Prostate gland (tissue), 2 donors: ENCODE results near the gene FBXO17. TPM values are rescaled to one million over a fixed set of nuclear protein-coding genes. Genes with fewer than 3 reads are reported as not detected.

Source experiments
- DNase-seq: peaks from one replicate; pipeline ENCODE4 v3.0.0-alpha.2; 2019; ENCODE audit warnings: low spot score
- H3K27ac ChIP-seq, 2 donors: fragments of 200-600 bp; sonication (generic); 2 replicates each; pipeline ENCODE4 v1.5.1; 2017 to 2019
- H3K27me3 ChIP-seq: fragments of 200-600 bp; sonication (generic); replicated peaks from 2 replicates; pipeline ENCODE4 v1.5.1; 2019; ENCODE audit not compliant: insufficient read depth
- H3K36me3 ChIP-seq, 2 donors: fragments of 200-600 bp; sonication (generic); 1 replicate in 1 of 2; 2 replicates in 1 of 2; pipeline versions ENCODE4 v1.5.1 to v1.8.1; 2017 to 2019
- H3K4me1 ChIP-seq: fragments of 200-600 bp; sonication (generic); replicated peaks from 2 replicates; pipeline ENCODE4 v1.5.1; 2019
- H3K4me3 ChIP-seq, 2 donors: fragments of 200-600 bp; sonication (generic); 2 replicates each; pipeline ENCODE4 v1.5.1; 2017 to 2019
- H3K9me3 ChIP-seq: fragments of 200-600 bp; sonication (generic); 2 replicates; pipeline ENCODE4 v1.5.1; 2017
- CTCF ChIP-seq, 4 experiments: fragments of 200-600 bp in 2 of 4; fragments of 450-650 bp in 2 of 4; sonication (generic) in 2 of 4; IDR thresholded peaks; 1 replicate in 3 of 4; 2 replicates in 1 of 4; pipeline ENCODE4 v1.5.1; 2016 to 2019; ENCODE audit warnings: antibody characterized with exemption in 4 of 4, mild to moderate bottlenecking in 2 of 4, moderate library complexity in 2 of 4
- POLR2A ChIP-seq: fragments of 450-650 bp; IDR thresholded peaks from one replicate; pipeline ENCODE4 v1.6.1; 2016; ENCODE audit warnings: antibody characterized with exemption, mild to moderate bottlenecking
- POLR2AphosphoS5 ChIP-seq: sonication (generic); formaldehyde crosslinking; IDR thresholded peaks from one replicate; pipeline ENCODE4 v1.6.1; 2017; ENCODE audit warnings: antibody characterized with exemption
- WGBS: methylation state at CpG from one replicate; pipeline ENCODE4 v1.1.5; 2018; 5-methylcytosine and 5-hydroxymethylcytosine counted together
- intact Hi-C: fragments of 100-400 bp; cut with DNase I; formaldehyde crosslinking; loops from one replicate; pipeline ENCODE4 v1.14.2; 2022
- total RNA-seq, 2 donors: library from RNA; depleted of rRNA; stranded (reverse); fragments of >200 nt; gene quantifications; one replicate each; pipeline ENCODE4 v1.1.0, GENCODE V29; 2016

Gene FBXO17
- total RNA-seq, 2 donors from 2014 or later, result 25.9 to 40.5 TPM

GRCh38 chr19:38964738-38965137 lies 10.8 kb downstream of the FBXO17 start:
- 95% methylated on average over 2 of the region's 2 CpGs for WGBS
- Histone ChIP-seq H3K27ac (no peak overlapping the region), H3K36me3 (no peaks in the 10 kb centered on the region), H3K4me3 (no peak overlapping the region), H3K4me1 (no peaks in the 10 kb centered on the region), H3K27me3 (no peaks in the 10 kb centered on the region), H3K9me3 (no peaks in the 10 kb centered on the region)
- no peak for DNase-seq
- no peak for TF ChIP-seq POLR2AphosphoS5
- no peak for TF ChIP-seq CTCF (IDR thresholded peaks at IDR 0.05)
- TF ChIP-seq POLR2A, result no peak
- intact Hi-C loops, result loop anchor here (10.0 kb wide), 2 partner anchors 160 to 360 kb away; partner anchors contain the start of genes LRFN1 and PAK4

- intact Hi-C loops, result loop anchor here (10.0 kb wide), 2 partner anchors 165 to 365 kb away; partner anchors contain the start of genes LRFN1 and PAK4
- TF ChIP-seq POLR2AphosphoS5 (no peak), POLR2A (no peak), CTCF (IDR thresholded peaks at IDR 0.05) (no peak)
These were observed 15.9 kb downstream of the FBXO17 start for GRCh38 chr19:38959618-38960017.

GRCh38 chr19:38958301-38958700 lies 17.2 kb downstream of the FBXO17 start:
- Histone ChIP-seq H3K36me3 (no peaks in the 10 kb centered on the region), H3K27me3 (no peaks in the 10 kb centered on the region), H3K27ac (no peak overlapping the region), H3K9me3 (no peaks in the 10 kb centered on the region), H3K4me1 (no peaks in the 10 kb centered on the region), H3K4me3 (no peak overlapping the region)
- intact Hi-C loops, result no loop called here
- DNase-seq, result no peak
- TF ChIP-seq POLR2A (no peak), POLR2AphosphoS5 (no peak)
- 91% methylated on average over 2 of the region's 2 CpGs for WGBS

More at GRCh38 chr19:38959618-38960017, 15.9 kb downstream of the FBXO17 start:
- 78% methylated on average over 5 of the region's 5 CpGs for WGBS
- no peaks in the 10 kb centered on the region for H3K4me1 ChIP-seq
- H3K9me3 ChIP-seq, result no peaks in the 10 kb centered on the region
- no peak overlapping the region for H3K4me3 ChIP-seq
- H3K36me3 ChIP-seq, result no peaks in the 10 kb centered on the region
- no peak for DNase-seq
- no peak overlapping the region for H3K27ac ChIP-seq
- H3K27me3 ChIP-seq, result no peaks in the 10 kb centered on the region

- no peak for DNase-seq
- no peaks in the 10 kb centered on the region for H3K4me1 ChIP-seq
- H3K36me3 ChIP-seq, result no peaks in the 10 kb centered on the region
- H3K4me3 ChIP-seq, result no peak overlapping the region
- no peaks in the 10 kb centered on the region for H3K9me3 ChIP-seq
- H3K27ac ChIP-seq, result no peak overlapping the region
- intact Hi-C loops, result no loop called here
- TF ChIP-seq POLR2AphosphoS5, result no peak
- no peak for TF ChIP-seq CTCF (IDR thresholded peaks at IDR 0.05)
- TF ChIP-seq POLR2A, result no peak
- WGBS, result 72% methylated on average over 2 of the region's 2 CpGs
- no peaks in the 10 kb centered on the region for H3K27me3 ChIP-seq
These were observed 19.3 kb downstream of the FBXO17 start for GRCh38 chr19:38956264-38956663.

- no peaks in the 10 kb centered on the region for H3K9me3 ChIP-seq
- DNase-seq, result no peak
- peaks cover 7% of the 10 kb centered on the region for H3K4me1 ChIP-seq
- intact Hi-C loops, result no loop called here
- no peaks in the 10 kb centered on the region for H3K36me3 ChIP-seq
- no peak overlapping the region for H3K4me3 ChIP-seq
- TF ChIP-seq CTCF (IDR thresholded peaks at IDR 0.05) (no peak), POLR2AphosphoS5 (no peak), POLR2A (no peak)
- H3K27ac ChIP-seq, result no peak overlapping the region
- no peaks in the 10 kb centered on the region for H3K27me3 ChIP-seq
- 79% methylated on average over 4 of the region's 4 CpGs for WGBS
These were observed 21.9 kb downstream of the FBXO17 start for GRCh38 chr19:38953677-38954076.
